SW 1271 (cell line): ENCODE measurements around the gene ATXN7.

ENCODE experiments used
- DNase-seq, 2 experiments: peaks; one replicate each; lab custom pipeline; 2025; lab: John Stamatoyannopoulos, UW

The ATXN7 gene

GRCh38 chr3:63933459-63933858 is 69.8 kb downstream of the ATXN7 start:
- DNase-seq, result no peak

GRCh38 chr3:63934041-63934866 is 70.6 kb downstream of the ATXN7 start:
- DNase-seq, result no peak

GRCh38 chr3:63936925-63937324 is 73.3 kb downstream of the ATXN7 start:
- no peak for DNase-seq

GRCh38 chr3:63937661-63938651 is 74.3 kb downstream of the ATXN7 start:
- no peak for DNase-seq

GRCh38 chr3:63940389-63940757 is 76.7 kb downstream of the ATXN7 start:
- no peak for DNase-seq

GRCh38 chr3:63942528-63942927 is 78.9 kb downstream of the ATXN7 start:
- DNase-seq, result no peak

- DNase-seq, result no peak
Measured at GRCh38 chr3:63943678-63944077, 80.0 kb downstream of the ATXN7 start.

- DNase-seq, result no peak
Measured at GRCh38 chr3:63945558-63946096, 82.0 kb downstream of the ATXN7 start.

- no peak for DNase-seq
Measured at GRCh38 chr3:63946753-63947152, 83.1 kb downstream of the ATXN7 start.

GRCh38 chr3:63947594-63947993 is 83.9 kb downstream of the ATXN7 start:
- no peak for DNase-seq

- DNase-seq, result peak in 1 of 2 experiments; percentile 12
Measured at GRCh38 chr3:63949005-63949404, 85.3 kb downstream of the ATXN7 start.

GRCh38 chr3:63950698-63951097 is 87.0 kb downstream of the ATXN7 start:
- no peak for DNase-seq

- DNase-seq, result no peak
Measured at GRCh38 chr3:63951492-63952247, 88.0 kb downstream of the ATXN7 start.

GRCh38 chr3:63952248-63952594 is 88.6 kb downstream of the ATXN7 start:
- DNase-seq, result no peak

- DNase-seq, result peak in 1 of 2 experiments; percentile 6
Measured at GRCh38 chr3:63954182-63954581, 90.5 kb downstream of the ATXN7 start.

GRCh38 chr3:63955036-63955650 is 91.5 kb downstream of the ATXN7 start:
- no peak for DNase-seq

- DNase-seq, result no peak
Measured at GRCh38 chr3:63955830-63956545, 92.3 kb downstream of the ATXN7 start.

- no peak for DNase-seq
Measured at GRCh38 chr3:63959146-63959545, 95.5 kb downstream of the ATXN7 start.

- peak; percentile 7 to 76 for DNase-seq
Measured at GRCh38 chr3:63960048-63960711, 96.5 kb downstream of the ATXN7 start.

- DNase-seq, result peak in 1 of 2 experiments; percentile 51
Measured at GRCh38 chr3:63961891-63962290, 98.2 kb downstream of the ATXN7 start.
